Measurements from ENCODE around the gene PRR23E. TPM values are rescaled to one million over a fixed set of nuclear protein-coding genes. Genes with fewer than 3 reads are reported as not detected.

The PRR23E gene
- total RNA-seq, 2 experiments from 2014 or later, result not detected

- no peak for DNase-seq (ENCODE audit: low spot score)
- Histone ChIP-seq H3K79me2 (ENCODE audit: insufficient read depth, low read depth, low read length) (no peaks in the 10 kb centered on the region), H3K4me1 (ENCODE audit: insufficient read depth, low read length, poor library complexity, severe bottlenecking) (no peaks in the 10 kb centered on the region), H3K4me3 (ENCODE audit: low read depth, low read length, poor library complexity, severe bottlenecking) (no peak overlapping the region), H4K20me1 (ENCODE audit: insufficient read depth, low read length) (no peaks in the 10 kb centered on the region), H3K4me2 (ENCODE audit: low read length) (no peak overlapping the region), H2AFZ (ENCODE audit: low read length) (no peak overlapping the region), H3K36me3 (ENCODE audit: insufficient read depth, low read length) (no peaks in the 10 kb centered on the region), H3K9me2 (ENCODE audit: insufficient read depth, low read length) (no peaks in the 10 kb centered on the region), H3K9me3 (ENCODE audit: low read length) (no peaks in the 10 kb centered on the region), H3K27ac (ENCODE audit: low read depth, low read length, poor library complexity, severe bottlenecking) (no peak overlapping the region)
- BruUV-seq (replicated peaks), result no TSS peak
- ChIA-PET POLR2A (no interaction called here), CTCF (ENCODE audit: unreplicated experiment) (no interaction called here)
- TF ChIP-seq, protein P1, sequence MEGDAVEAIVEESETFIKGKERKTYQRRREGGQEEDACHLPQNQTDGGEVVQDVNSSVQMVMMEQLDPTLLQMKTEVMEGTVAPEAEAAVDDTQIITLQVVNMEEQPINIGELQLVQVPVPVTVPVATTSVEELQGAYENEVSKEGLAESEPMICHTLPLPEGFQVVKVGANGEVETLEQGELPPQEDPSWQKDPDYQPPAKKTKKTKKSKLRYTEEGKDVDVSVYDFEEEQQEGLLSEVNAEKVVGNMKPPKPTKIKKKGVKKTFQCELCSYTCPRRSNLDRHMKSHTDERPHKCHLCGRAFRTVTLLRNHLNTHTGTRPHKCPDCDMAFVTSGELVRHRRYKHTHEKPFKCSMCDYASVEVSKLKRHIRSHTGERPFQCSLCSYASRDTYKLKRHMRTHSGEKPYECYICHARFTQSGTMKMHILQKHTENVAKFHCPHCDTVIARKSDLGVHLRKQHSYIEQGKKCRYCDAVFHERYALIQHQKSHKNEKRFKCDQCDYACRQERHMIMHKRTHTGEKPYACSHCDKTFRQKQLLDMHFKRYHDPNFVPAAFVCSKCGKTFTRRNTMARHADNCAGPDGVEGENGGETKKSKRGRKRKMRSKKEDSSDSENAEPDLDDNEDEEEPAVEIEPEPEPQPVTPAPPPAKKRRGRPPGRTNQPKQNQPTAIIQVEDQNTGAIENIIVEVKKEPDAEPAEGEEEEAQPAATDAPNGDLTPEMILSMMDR (conservative IDR thresholded peaks at IDR 0.05; ENCODE audit: low read length), result no peak
- TF ChIP-seq EZH2phosphoT487 (IDR thresholded peaks at IDR 0.05; ENCODE audit: borderline replicate concordance, low read depth, low read length), result no peak
- intact Hi-C loops (cut with micrococcal nuclease; ENCODE audit: unreplicated experiment), result no loop called here
These were observed 18.5 kb downstream of the PRR23E start for GRCh38 chr3:127211118-127212060.

DNA sequence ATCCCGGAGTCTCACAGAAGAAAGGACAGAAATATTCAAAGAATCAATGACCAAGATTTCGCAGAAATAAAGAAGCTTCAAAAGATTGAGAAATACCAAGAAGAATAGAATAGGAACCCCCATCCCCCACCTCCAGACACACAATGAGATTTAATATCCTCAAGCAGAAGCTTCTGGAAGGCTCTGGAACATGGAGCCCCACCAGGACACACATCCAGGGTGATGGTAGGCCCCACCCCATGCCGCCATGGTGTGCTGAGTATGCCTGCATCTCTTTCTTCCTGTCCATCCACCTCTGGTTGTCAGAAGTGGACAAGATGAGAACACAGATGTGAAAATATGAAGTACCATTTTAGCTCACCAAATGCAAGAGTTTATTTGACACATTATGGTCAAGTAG is 19.3 kb downstream of the PRR23E start:
- no peaks in the 10 kb centered on the region for H3K4me1 ChIP-seq (ENCODE audit: insufficient read depth, low read length, poor library complexity, severe bottlenecking)
- H4K20me1 ChIP-seq (ENCODE audit: insufficient read depth, low read length), result no peaks in the 10 kb centered on the region
- ChIA-PET CTCF (ENCODE audit: unreplicated experiment) (no interaction called here), POLR2A (no interaction called here)
- H3K4me2 ChIP-seq (ENCODE audit: low read length), result no peak overlapping the region
- H3K27ac ChIP-seq (ENCODE audit: low read depth, low read length, poor library complexity, severe bottlenecking), result no peak overlapping the region
- no peaks in the 10 kb centered on the region for H3K9me3 ChIP-seq (ENCODE audit: low read length)
- no TSS peak for BruUV-seq (replicated peaks)
- DNase-seq (ENCODE audit: low spot score), result no peak
- no peak overlapping the region for H3K4me3 ChIP-seq (ENCODE audit: low read depth, low read length, poor library complexity, severe bottlenecking)
- intact Hi-C loops (cut with micrococcal nuclease; ENCODE audit: unreplicated experiment), result no loop called here
- no peak overlapping the region for H2AFZ ChIP-seq (ENCODE audit: low read length)
- no peaks in the 10 kb centered on the region for H3K36me3 ChIP-seq (ENCODE audit: insufficient read depth, low read length)
- H3K9me2 ChIP-seq (ENCODE audit: insufficient read depth, low read length), result no peaks in the 10 kb centered on the region
- no peak for TF ChIP-seq EZH2phosphoT487 (IDR thresholded peaks at IDR 0.05; ENCODE audit: borderline replicate concordance, low read depth, low read length)
- TF ChIP-seq, protein P1 (conservative IDR thresholded peaks at IDR 0.05; ENCODE audit: low read length), result no peak
- no peaks in the 10 kb centered on the region for H3K79me2 ChIP-seq (ENCODE audit: insufficient read depth, low read depth, low read length)

DNA sequence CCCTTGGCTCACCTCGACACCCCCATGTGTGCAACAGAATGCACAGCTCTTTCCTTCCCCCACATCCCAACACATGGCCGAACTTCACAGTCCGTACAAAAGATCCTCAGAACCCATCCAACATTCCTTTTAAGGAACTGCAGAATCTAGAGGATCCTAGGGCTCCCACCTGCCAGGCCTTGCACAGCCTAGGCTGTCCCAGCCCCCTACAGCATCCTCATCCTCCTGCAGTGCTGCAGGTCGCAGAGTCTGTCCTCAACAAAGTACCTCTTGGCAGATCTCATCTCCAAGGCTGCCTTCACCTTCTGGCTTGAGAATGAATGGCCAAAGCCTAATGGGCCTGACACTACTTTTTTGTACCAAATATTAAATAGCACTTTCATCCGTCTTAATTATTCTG is 19.8 kb downstream of the PRR23E start:
- TF ChIP-seq, protein P1 (conservative IDR thresholded peaks at IDR 0.05; ENCODE audit: low read length), result no peak
- no peak for TF ChIP-seq EZH2phosphoT487 (IDR thresholded peaks at IDR 0.05; ENCODE audit: borderline replicate concordance, low read depth, low read length)
- Histone ChIP-seq H4K20me1 (ENCODE audit: insufficient read depth, low read length) (no peaks in the 10 kb centered on the region), H3K27ac (ENCODE audit: low read depth, low read length, poor library complexity, severe bottlenecking) (no peak overlapping the region), H3K9me2 (ENCODE audit: insufficient read depth, low read length) (no peaks in the 10 kb centered on the region), H3K79me2 (ENCODE audit: insufficient read depth, low read depth, low read length) (no peaks in the 10 kb centered on the region), H3K4me2 (ENCODE audit: low read length) (no peak overlapping the region), H2AFZ (ENCODE audit: low read length) (no peak overlapping the region), H3K4me3 (ENCODE audit: low read depth, low read length, poor library complexity, severe bottlenecking) (no peak overlapping the region), H3K36me3 (ENCODE audit: insufficient read depth, low read length) (no peaks in the 10 kb centered on the region), H3K4me1 (ENCODE audit: insufficient read depth, low read length, poor library complexity, severe bottlenecking) (no peaks in the 10 kb centered on the region), H3K9me3 (ENCODE audit: low read length) (no peaks in the 10 kb centered on the region)
- ChIA-PET CTCF (ENCODE audit: unreplicated experiment) (no interaction called here), POLR2A (no interaction called here)
- BruUV-seq (replicated peaks), result no TSS peak
- DNase-seq (ENCODE audit: low spot score), result no peak
- intact Hi-C loops (cut with micrococcal nuclease; ENCODE audit: unreplicated experiment), result no loop called here
